Endothelial cell (in vitro differentiated cells): ENCODE measurements around the gene P4HTM. TPM values are rescaled to one million over a fixed set of nuclear protein-coding genes. Genes with fewer than 3 reads are reported as not detected.

Experiments
- DNase-seq: peaks from one replicate; pipeline ENCODE4 v3.0.0; 2021; ENCODE audit warnings: low spot score
- H3K27ac Mint-ChIP-seq: one replicate; pipeline ENCODE4 v1.8.0; 2021; ENCODE audit warnings: mixed read lengths, inconsistent platforms; ENCODE audit not compliant: unreplicated experiment
- H3K27me3 Mint-ChIP-seq: one replicate; pipeline ENCODE4 v1.8.0; 2021; ENCODE audit warnings: mild to moderate bottlenecking, moderate library complexity, mixed read lengths, inconsistent platforms; ENCODE audit not compliant: unreplicated experiment
- H3K36me3 Mint-ChIP-seq: one replicate; pipeline ENCODE4 v1.8.0; 2021; ENCODE audit warnings: mild to moderate bottlenecking, low read depth, mixed read lengths, inconsistent platforms; ENCODE audit not compliant: unreplicated experiment
- H3K4me1 Mint-ChIP-seq: one replicate; pipeline ENCODE4 v1.8.0; 2021; ENCODE audit warnings: mild to moderate bottlenecking, mixed read lengths, inconsistent platforms; ENCODE audit not compliant: unreplicated experiment
- H3K4me3 Mint-ChIP-seq: one replicate; pipeline ENCODE4 v1.8.0; 2021; ENCODE audit warnings: mild to moderate bottlenecking, mixed read lengths, inconsistent platforms; ENCODE audit not compliant: unreplicated experiment
- H3K9me3 Mint-ChIP-seq: one replicate; pipeline ENCODE4 v1.8.0; 2021; ENCODE audit warnings: mixed read lengths, inconsistent platforms; ENCODE audit not compliant: unreplicated experiment
- total RNA-seq: library from RNA; stranded (reverse); fragmentation: NEBNext Ultra II Directional; extraction: Animal tissue kit (Norgen Biotek cat#: 25700); gene quantifications from one replicate; pipeline ENCODE4 v1.2.1, GENCODE V29; 2021; ENCODE audit not compliant: unreplicated experiment
- TF ChIP-seq, protein P1 (sequence below): fragments of 200-600 bp; sonication (generic); IDR thresholded peaks from one replicate; pipeline ENCODE4 v1.5.0; 2021; ENCODE audit warnings: antibody characterized with exemption; ENCODE audit not compliant: unreplicated experiment

P4HTM gene
- total RNA-seq, 1 donor from 2014 or later = 9.3 TPM

DNA sequence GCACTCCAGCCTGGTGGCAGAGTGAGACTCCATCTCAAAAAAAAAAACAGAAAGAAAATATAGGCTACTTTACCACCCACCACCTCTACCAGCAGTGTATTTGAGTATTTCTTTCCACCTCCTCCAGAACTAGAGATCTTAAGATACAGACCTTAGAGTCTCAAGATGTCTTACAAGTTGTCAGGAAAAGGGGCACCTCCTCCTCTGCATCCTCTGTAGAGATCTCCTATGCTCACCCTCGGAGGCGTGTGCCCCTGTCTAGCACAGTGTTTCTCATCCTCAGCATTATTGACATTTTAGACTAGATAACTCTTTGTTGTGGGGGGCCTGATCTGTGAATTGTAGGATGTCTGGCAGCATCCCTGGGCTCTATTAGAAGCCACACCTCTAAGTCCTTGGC is 27.7 kb upstream of the P4HTM start:
- peaks cover 9% of the 10 kb centered on the region for H3K4me1 Mint-ChIP-seq
- H3K36me3 Mint-ChIP-seq = peaks cover 4% of the 10 kb centered on the region
- TF ChIP-seq, protein P1, sequence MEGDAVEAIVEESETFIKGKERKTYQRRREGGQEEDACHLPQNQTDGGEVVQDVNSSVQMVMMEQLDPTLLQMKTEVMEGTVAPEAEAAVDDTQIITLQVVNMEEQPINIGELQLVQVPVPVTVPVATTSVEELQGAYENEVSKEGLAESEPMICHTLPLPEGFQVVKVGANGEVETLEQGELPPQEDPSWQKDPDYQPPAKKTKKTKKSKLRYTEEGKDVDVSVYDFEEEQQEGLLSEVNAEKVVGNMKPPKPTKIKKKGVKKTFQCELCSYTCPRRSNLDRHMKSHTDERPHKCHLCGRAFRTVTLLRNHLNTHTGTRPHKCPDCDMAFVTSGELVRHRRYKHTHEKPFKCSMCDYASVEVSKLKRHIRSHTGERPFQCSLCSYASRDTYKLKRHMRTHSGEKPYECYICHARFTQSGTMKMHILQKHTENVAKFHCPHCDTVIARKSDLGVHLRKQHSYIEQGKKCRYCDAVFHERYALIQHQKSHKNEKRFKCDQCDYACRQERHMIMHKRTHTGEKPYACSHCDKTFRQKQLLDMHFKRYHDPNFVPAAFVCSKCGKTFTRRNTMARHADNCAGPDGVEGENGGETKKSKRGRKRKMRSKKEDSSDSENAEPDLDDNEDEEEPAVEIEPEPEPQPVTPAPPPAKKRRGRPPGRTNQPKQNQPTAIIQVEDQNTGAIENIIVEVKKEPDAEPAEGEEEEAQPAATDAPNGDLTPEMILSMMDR = no peak
- no peak overlapping the region for H3K4me3 Mint-ChIP-seq
- H3K9me3 Mint-ChIP-seq = no peaks in the 10 kb centered on the region
- no peaks in the 10 kb centered on the region for H3K27me3 Mint-ChIP-seq
- DNase-seq = no peak
- H3K27ac Mint-ChIP-seq = peak overlapping the region; percentile 17

DNA sequence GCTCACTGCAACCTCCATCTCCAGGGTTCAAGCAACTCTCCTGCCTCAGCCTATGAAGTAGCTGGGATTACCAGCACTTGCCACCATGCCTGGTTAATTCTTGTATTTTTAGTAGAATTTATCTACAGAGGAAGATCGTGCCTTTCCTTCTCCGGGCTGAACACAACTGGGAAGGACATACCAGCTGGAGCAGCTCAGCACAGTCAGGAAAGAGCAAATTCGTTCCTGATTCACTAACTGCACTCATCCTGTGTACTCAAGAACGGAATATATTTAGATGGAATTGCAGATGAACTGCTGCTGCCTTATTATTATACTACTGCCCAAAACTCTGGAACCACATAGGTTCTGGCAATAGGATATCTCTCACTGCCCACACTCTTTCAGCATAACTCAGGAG is 27.1 kb upstream of the P4HTM start:
- Mint-ChIP-seq H3K27ac (peak overlapping the region; percentile 22), H3K27me3 (no peaks in the 10 kb centered on the region), H3K4me3 (no peak overlapping the region), H3K9me3 (no peaks in the 10 kb centered on the region), H3K36me3 (peaks cover 5% of the 10 kb centered on the region), H3K4me1 (peaks cover 9% of the 10 kb centered on the region)
- TF ChIP-seq, protein P1 = no peak
- DNase-seq = peak; percentile 8

DNA sequence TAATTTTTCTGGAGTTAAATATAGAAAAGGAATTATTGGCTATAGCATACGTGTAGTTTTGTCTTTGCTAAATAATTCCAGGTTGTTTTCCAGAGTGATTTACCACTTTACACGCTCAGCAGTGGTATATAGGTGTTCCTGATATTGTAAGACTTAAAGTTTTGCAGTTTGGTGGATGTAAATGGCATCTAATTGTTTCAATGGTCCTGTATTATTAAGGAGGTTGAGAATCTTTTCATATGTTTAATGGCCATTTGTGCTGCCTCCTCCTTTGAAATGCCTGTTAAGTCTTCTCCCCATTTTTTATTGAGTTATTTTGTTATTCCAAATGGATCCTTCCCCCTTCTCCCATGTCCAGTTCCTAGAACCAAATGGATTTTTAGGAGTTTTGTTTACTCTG is 26.4 kb upstream of the P4HTM start:
- TF ChIP-seq, protein P1 = no peak
- Mint-ChIP-seq H3K9me3 (no peaks in the 10 kb centered on the region), H3K4me3 (no peak overlapping the region), H3K36me3 (peaks cover 5% of the 10 kb centered on the region), H3K27ac (no peak overlapping the region), H3K4me1 (peaks cover 9% of the 10 kb centered on the region), H3K27me3 (no peaks in the 10 kb centered on the region)
- no peak for DNase-seq

DNA sequence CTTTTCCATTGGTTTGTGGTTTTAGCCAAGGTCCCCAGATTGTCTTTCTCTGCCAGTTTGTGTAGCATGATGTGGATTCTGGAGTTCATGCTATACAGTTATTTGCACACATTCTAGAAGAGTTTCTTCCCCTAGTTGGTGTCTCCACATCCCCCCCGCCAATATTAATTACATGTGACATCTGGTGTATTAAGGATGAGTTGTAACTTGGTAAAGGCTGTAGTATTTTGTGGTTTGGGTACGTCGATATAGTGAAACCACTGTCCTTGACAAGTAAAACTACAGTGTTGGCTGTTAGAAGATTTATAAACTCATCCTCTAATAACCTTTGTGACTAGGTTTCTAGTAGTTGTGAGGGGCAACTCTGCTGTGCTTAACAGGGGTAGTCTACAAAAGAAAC is 23.7 kb upstream of the P4HTM start:
- no peak overlapping the region for H3K27ac Mint-ChIP-seq
- TF ChIP-seq, protein P1 = no peak
- H3K36me3 Mint-ChIP-seq = peaks cover 17% of the 10 kb centered on the region
- H3K4me3 Mint-ChIP-seq = no peak overlapping the region
- no peaks in the 10 kb centered on the region for H3K9me3 Mint-ChIP-seq
- H3K27me3 Mint-ChIP-seq = peaks cover 2% of the 10 kb centered on the region
- peaks cover 9% of the 10 kb centered on the region for H3K4me1 Mint-ChIP-seq
- DNase-seq = no peak

DNA sequence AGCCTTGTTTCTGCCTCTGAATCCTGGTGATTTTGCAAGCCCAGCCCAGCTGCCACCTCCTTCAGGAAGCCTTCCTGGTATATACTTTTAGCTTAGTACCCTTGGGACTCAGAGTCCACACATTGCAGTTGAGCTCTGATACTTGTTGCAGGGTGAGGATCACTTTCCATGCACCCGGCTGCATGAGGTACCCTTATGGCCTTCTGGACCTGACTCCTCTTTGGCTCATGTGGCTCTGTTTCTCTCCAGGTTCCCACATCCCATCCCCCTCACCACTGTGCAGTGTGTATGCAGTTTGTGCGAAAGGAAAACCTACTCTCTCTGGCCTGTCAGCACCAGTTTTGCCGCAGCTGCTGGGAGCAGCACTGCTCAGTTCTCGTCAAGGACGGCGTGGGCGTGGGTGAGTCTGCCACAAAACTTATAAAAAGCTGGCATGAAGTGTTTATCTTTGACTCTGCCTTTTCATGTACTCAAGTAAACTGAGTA is 23.1 kb upstream of the P4HTM start:
- DNase-seq = no peak
- TF ChIP-seq, protein P1 = no peak
- H3K27me3 Mint-ChIP-seq = peaks cover 2% of the 10 kb centered on the region
- no peaks in the 10 kb centered on the region for H3K9me3 Mint-ChIP-seq
- no peak overlapping the region for H3K27ac Mint-ChIP-seq
- no peak overlapping the region for H3K4me3 Mint-ChIP-seq
- H3K4me1 Mint-ChIP-seq = peaks cover 9% of the 10 kb centered on the region
- H3K36me3 Mint-ChIP-seq = peaks cover 22% of the 10 kb centered on the region
